Spinal cord (tissue), 10 donors: ENCODE data around the gene IQSEC1. TPM values are rescaled to one million over a fixed set of nuclear protein-coding genes. Genes with fewer than 3 reads are reported as not detected.
A peak's percentile ranks its signal among the peaks of the same experiment; 100 is the strongest.

Experiments
- DNase-seq, 6 donors: peaks; one replicate each; pipeline versions ENCODE4 v3.0.0 to v3.0.0-alpha.2; 2013 to 2015; ENCODE audit warnings: low spot score in 6 of 6, low read depth in 4 of 6
- H3K27ac ChIP-seq: one replicate; pipeline ENCODE4 v1.5.1; 2013; ENCODE audit warnings: low read depth, low read length, control low read depth
- H3K27me3 ChIP-seq: one replicate; pipeline ENCODE4 v1.6.1; 2013; ENCODE audit warnings: low read length; ENCODE audit not compliant: control insufficient read depth, insufficient read depth
- H3K36me3 ChIP-seq: one replicate; pipeline ENCODE4 v1.6.1; 2013; ENCODE audit warnings: low read length; ENCODE audit not compliant: control insufficient read depth, insufficient read depth
- H3K4me1 ChIP-seq: one replicate; pipeline ENCODE4 v1.6.1; 2013; ENCODE audit warnings: low read length; ENCODE audit not compliant: control insufficient read depth, insufficient read depth
- H3K4me3 ChIP-seq: one replicate; pipeline ENCODE4 v1.5.1; 2013; ENCODE audit warnings: low read depth, low read length, control low read depth
- H3K9me3 ChIP-seq: one replicate; pipeline ENCODE4 v1.6.1; 2013; ENCODE audit warnings: low read length; ENCODE audit not compliant: control insufficient read depth, insufficient read depth
- WGBS: methylation state at CpG from one replicate; pipeline ENCODE4 v1.1.5; 2013; ENCODE audit warnings: missing lambda C conversion rate; ENCODE audit not compliant: insufficient coverage; 5-methylcytosine and 5-hydroxymethylcytosine counted together
- polyA plus RNA-seq, 2 donors: library from polyadenylated mRNA; unstranded; fragments of 120-200 nt; gene quantifications; one replicate each; pipeline ENCODE4 v1.2.1, GENCODE V29; 2013; ENCODE audit not compliant: insufficient read length in 2 of 2
- total RNA-seq, 2 donors: library from RNA; depleted of rRNA in 1 of 2; stranded (reverse); fragments of 120-200 nt in 1 of 2; fragments of >200 nt in 1 of 2; gene quantifications; one replicate each; pipeline versions ENCODE4 v1.2.3 to v1.2.4, GENCODE V29; 2013 to 2014
- donor health status: healthy.

IQSEC1 gene
- total and polyA plus RNA-seq, 4 donors: 40.2 to 87.1 (median 63.6) TPM

DNA sequence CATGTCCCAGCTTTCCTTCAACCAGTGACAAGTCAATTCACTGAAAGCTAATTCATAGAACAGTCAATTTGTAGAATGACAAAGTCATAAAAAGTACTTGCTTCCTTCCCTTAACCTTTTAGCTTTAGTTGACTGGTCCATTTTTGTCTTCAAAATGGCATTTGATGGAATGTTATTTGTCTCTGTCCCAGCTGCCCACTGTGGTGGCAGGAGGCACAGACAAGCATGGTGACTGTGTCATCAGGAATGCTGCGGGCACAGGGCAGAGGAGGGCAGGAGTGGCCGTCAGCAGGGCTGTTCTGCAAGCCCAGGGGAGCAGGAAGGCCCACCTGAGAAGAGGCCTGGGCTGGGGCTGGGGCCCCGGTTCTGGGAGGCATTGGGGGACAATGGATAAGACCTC lies 10.0 kb downstream of the IQSEC1 start:
- Histone ChIP-seq H3K4me3 (no peak overlapping the region), H3K36me3 (peaks cover 40% of the 10 kb centered on the region), H3K27me3 (no peaks in the 10 kb centered on the region), H3K27ac (no peak overlapping the region), H3K9me3 (no peaks in the 10 kb centered on the region), H3K4me1 (peaks cover 67% of the 10 kb centered on the region)
- 77% methylated on average over 3 of the region's 3 CpGs for WGBS
- no peak for DNase-seq

DNA sequence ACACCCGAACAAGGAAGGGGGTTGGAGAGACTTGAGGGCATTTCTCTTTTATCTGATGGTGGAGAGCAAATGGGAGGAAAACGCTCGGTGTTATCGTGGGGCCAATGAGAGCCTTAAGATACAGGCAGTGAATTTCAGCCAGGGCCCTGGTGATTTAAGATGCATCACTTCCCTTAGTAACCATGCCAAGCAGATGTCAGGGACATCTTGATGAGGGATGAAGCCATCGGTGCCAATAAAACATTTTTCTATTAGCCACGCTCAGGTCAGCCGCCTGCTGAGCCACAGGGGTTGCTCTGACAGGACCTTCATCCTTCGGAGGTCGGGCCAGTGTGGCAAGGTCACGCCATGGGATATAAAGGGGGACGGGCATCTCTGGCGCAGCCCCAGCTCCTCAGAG lies 10.6 kb downstream of the IQSEC1 start:
- H3K4me3 ChIP-seq: no peak overlapping the region
- peaks cover 67% of the 10 kb centered on the region for H3K4me1 ChIP-seq
- H3K27me3 ChIP-seq: no peaks in the 10 kb centered on the region
- peak in 1 of 6 donors; percentile 28 for DNase-seq
- H3K36me3 ChIP-seq: peaks cover 35% of the 10 kb centered on the region
- H3K27ac ChIP-seq: no peak overlapping the region
- no peaks in the 10 kb centered on the region for H3K9me3 ChIP-seq
- WGBS: 67% methylated on average over 6 of the region's 12 CpGs

DNA sequence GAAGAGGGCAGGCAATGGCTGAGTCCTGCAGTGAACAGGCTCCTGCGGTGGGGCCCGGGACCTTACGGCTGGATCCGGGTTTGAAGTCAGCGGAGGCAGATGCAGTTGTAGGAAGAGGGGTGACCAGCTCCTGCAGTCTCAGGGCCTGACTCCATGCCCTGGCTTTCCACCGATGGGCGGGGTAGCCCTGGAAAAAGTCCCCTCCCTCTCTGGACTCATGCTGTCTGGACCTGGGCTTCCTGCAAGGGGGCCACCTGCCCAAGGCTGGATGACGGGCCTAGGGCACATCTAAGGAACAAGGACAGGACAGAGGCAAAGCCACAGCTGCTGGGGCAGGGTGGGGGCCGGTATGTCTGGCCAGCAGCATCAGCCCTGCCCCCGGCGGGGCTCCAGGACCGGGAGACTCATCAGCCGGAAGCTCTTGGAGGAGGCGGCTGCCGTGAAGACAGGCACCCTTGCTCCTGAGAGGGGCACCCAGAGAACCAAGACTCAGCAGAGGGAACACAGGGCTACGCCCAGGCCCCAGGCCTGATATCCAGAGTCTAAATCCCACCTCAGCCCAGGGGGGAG lies 12.8 kb downstream of the IQSEC1 start:
- H3K4me1 ChIP-seq: peaks cover 63% of the 10 kb centered on the region
- no peak for DNase-seq
- no peak overlapping the region for H3K4me3 ChIP-seq
- WGBS: 81% methylated on average over 16 of the region's 16 CpGs
- no peaks in the 10 kb centered on the region for H3K27me3 ChIP-seq
- H3K9me3 ChIP-seq: no peaks in the 10 kb centered on the region
- peaks cover 36% of the 10 kb centered on the region for H3K36me3 ChIP-seq
- no peak overlapping the region for H3K27ac ChIP-seq

DNA sequence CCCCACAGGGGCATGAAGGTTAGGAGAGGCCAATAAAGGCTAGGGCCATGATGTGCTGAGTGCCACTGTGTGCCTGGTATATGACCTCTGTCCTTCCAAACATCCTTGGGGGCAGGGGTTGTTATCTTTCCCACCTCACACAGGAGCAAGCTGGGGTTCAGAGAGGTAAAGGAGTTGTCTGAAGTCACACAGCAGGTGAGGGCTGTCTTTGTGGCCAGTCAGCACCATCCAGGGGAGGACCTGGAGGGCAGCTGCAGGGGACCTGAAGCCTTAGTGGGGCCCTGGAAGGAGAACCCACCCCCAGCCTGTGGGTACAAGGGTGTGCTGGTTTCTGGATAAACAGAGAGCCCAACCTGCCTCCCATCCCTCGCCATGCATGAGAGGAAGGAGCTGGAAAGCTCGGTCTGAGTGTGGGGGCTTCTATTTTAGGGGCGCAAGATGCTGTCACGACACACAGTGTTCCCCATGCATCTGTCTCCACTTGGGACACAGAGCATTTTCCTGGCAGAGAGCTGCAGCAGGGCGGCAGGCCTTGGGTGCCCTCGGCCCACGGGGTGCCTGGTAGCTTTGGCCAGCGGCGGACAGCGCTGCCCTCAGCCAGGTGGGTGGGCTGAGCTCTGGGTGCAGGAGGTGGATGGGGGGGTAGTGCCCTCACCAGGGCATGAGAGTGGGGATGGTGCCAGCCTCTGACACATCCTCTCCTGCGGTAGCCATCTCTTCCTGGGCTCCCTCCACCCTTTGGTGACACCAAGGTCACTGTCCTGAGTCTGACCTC lies 14.7 kb downstream of the IQSEC1 start:
- peaks cover 71% of the 10 kb centered on the region for H3K4me1 ChIP-seq
- H3K27me3 ChIP-seq: no peaks in the 10 kb centered on the region
- H3K9me3 ChIP-seq: no peaks in the 10 kb centered on the region
- no peak overlapping the region for H3K4me3 ChIP-seq
- no peak overlapping the region for H3K27ac ChIP-seq
- peaks cover 34% of the 10 kb centered on the region for H3K36me3 ChIP-seq
- no peak for DNase-seq
- WGBS: 84% methylated on average over 8 of the region's 11 CpGs

DNA sequence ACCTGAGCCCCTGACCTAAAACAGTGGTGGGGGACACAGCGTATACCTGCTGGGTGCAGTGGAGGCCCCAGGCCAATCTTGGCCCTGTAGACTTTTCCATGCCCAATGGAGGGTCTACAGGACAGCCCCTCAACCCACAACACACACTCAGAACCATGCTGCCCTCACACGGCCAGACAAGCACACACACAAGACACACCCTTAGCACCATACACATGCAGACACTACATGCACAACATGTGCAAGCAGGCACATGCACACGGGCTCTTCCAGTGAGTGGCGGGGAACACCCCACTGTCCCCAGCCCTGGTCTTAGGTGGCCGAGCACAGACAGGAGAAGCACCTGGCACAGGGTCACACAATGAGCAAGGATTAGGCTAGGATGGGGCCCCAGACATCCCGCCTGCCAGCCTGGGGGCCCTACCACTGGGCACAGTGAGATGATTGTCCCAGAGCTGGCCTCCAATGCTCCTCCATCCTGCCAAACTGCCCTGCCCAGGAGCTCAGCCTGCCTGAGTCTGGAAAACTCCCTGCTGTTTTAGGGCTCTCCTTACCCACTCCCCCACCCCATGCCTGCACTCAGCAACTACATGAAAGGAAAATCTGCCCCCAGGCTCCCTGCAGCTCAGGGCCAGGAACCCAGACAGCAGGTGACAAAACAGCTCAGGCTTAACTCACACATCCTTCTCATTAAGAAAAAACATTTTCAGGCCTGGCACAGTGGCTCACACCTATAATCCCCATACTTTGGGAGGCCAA lies 15.8 kb downstream of the IQSEC1 start:
- peaks cover 31% of the 10 kb centered on the region for H3K36me3 ChIP-seq
- peaks cover 68% of the 10 kb centered on the region for H3K4me1 ChIP-seq
- no peak for DNase-seq
- no peaks in the 10 kb centered on the region for H3K27me3 ChIP-seq
- no peak overlapping the region for H3K27ac ChIP-seq
- no peak overlapping the region for H3K4me3 ChIP-seq
- H3K9me3 ChIP-seq: no peaks in the 10 kb centered on the region
- 53% methylated on average over 6 of the region's 6 CpGs for WGBS

DNA sequence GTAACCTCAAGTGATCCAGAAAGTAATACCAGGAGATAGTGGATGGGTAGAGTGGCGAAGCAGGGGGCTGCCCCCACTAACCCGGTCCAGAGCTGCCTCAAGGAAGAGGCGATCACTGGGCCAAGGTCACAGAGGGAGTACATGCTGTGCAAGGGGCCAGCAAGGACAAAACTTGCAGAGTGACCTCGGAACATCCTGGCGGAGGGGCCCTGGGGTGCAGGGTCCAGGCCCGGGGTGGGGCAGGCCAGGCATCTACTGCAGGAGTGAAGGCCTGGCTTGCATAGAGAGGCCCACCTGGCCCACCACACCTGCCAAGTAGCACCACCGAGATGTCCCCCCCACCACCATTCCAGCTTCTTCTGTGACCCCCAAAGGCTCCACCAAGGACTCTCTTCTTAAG lies 17.6 kb downstream of the IQSEC1 start:
- H3K27me3 ChIP-seq: no peaks in the 10 kb centered on the region

DNA sequence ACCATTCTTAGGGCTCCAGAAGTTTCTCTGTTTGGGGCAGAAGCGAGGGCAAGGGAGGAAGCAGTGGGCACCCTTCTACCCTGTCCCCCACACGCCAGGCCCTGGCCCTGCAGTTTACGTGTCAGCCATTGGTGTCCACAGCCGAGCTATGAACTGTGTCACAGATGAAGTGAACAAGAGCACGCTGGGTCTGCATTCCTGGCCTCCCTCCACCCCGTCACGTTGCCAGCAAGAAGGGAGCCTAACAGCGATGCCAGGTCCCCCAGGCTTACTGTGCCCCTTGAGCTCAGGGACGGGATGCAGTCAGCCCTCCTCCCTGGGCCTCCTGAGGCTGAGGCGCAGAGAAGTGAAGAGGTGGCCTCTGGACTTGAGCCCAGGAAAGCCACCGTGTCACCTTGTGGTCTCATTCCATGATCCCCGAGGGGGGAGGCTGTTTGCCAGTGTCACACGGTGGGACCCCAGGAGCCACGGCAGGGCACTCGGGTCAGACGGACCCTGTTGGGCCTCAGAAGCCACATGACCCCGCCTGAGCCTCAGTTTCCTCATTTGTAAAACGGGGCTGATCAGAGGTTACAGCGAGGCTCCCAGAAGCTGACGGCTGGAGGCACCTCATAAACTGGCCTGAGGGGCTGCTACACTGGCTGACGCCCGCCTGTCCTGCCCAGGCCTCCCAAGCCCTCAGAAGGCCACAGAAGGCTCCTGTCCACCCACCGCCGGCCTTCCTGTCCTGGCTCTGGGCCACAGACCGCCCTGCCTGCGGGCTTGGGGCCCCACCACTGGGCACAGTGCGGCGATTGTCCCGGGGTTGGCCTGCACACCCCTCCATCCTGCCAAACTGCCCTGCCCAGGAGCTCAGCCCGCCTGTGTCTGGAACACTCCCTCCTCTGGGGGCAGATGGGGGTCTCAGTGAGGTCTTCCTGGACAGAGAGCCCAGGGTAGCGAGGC lies 18.6 kb downstream of the IQSEC1 start:
- H3K9me3 ChIP-seq: no peaks in the 10 kb centered on the region
- no peaks in the 10 kb centered on the region for H3K27me3 ChIP-seq
- H3K4me3 ChIP-seq: no peak overlapping the region
- H3K27ac ChIP-seq: peak overlapping the region; percentile 57
- peak in 1 of 6 donors; percentile 75 for DNase-seq
- H3K4me1 ChIP-seq: peaks cover 74% of the 10 kb centered on the region
- 49% methylated on average over 28 of the region's 31 CpGs for WGBS
- H3K36me3 ChIP-seq: peaks cover 18% of the 10 kb centered on the region

More for the DNA sequence above, 17.6 kb downstream of the IQSEC1 start:
- Histone ChIP-seq H3K4me3 (no peak overlapping the region), H3K36me3 (peaks cover 27% of the 10 kb centered on the region), H3K27ac (no peak overlapping the region), H3K9me3 (no peaks in the 10 kb centered on the region), H3K4me1 (peaks cover 72% of the 10 kb centered on the region)
- DNase-seq: no peak
- WGBS: 97% methylated on average over 7 of the region's 7 CpGs

DNA sequence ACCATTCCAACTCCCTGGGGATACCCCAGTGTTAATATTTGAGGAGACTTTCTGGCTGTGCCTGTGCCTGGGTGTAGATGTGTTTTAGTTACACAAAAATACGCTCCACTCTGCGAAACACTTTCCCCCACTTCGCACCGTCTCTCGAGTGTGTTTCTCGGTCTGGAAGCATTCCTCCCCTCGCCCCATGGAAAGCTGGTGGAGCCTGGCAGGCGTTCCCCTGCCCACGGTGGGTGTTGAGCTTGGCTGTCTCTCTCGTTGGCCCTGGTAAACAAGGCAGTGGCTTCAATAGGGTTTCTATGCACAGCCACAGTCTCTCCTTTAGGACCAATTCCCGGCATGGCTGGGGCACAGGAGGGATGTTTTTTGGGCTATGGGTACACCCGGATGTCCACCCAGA lies 19.3 kb downstream of the IQSEC1 start:
- Histone ChIP-seq H3K9me3 (no peaks in the 10 kb centered on the region), H3K4me1 (peaks cover 77% of the 10 kb centered on the region), H3K27ac (peak overlapping the region; percentile 57), H3K4me3 (no peak overlapping the region), H3K36me3 (peaks cover 12% of the 10 kb centered on the region), H3K27me3 (no peaks in the 10 kb centered on the region)
- WGBS: 41% methylated on average over 10 of the region's 12 CpGs
- peak in 1 of 6 donors; percentile 85 for DNase-seq

DNA sequence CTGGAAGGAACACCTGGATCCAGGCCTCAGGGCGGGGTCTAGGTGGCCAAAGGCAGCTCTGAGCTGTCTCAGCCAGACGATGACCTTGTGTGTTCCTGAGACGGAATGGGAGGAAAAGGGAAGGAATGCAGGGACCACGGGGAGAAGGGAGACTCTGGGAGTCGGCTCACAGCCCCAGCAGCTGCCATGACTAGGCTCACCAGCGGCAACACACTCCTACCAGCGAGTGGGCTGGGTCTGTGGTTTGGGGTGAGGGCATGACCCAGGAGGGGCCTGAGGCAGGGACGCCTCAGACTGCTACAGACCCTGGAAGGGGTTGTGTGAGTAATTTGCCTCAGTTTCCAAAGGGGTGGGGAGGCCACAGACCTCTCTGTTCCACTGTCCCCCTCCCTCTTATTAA lies 19.8 kb downstream of the IQSEC1 start:
- H3K36me3 ChIP-seq: peaks cover 8% of the 10 kb centered on the region
- no peak for DNase-seq
- H3K4me1 ChIP-seq: peaks cover 77% of the 10 kb centered on the region
- no peak overlapping the region for H3K4me3 ChIP-seq
- no peaks in the 10 kb centered on the region for H3K27me3 ChIP-seq
- WGBS: 76% methylated on average over 4 of the region's 8 CpGs
- no peak overlapping the region for H3K27ac ChIP-seq
- H3K9me3 ChIP-seq: no peaks in the 10 kb centered on the region
